Dedifferentiated amniotic fluid mesenchymal stem cell (primary cell): ENCODE data around the gene GPR135.

Source experiments
- DNase-seq: peaks from one replicate; pipeline ENCODE4 v3.0.0-alpha.2; 2016; ENCODE audit errors: extremely low spot score

GPR135 gene

DNA sequence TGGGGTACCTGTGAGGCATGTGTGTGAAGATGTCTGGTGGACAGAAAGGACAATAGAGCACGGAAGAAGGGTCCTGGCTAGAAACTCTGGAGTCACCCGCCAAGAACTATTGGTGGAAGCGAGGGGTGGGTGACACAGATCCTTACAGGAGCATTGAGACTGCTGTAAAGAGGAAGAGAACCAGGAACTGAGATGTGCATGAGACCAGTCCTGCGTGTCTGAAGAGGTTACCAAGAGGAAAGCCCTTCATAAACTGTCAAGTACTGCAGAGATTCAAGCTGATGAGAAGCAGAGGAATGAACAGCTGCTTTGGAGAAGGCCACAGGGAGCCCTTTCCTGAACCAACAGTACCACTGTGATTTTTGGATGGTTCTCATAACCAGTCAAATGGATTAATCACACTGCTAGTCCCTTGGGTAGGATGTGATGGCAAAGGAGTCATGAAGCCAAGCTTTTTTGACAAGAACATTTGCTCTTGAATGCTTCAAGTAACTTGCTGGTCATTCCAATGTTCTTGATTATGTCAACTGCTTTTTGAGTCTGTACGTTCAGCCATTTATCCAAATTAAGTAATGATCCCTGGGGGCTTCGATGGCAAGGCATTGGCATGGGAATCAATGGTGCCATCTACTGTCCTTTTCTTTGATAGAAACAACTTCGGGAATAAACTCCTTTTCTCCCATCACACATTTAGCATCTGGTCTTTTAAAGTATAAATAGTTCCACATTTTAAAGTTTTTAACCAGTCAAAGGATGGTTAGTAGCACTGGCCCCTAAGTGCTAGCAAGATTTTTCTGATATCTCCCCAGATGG lies 42.9 kb downstream of the GPR135 start:
- DNase-seq: no peak

DNA sequence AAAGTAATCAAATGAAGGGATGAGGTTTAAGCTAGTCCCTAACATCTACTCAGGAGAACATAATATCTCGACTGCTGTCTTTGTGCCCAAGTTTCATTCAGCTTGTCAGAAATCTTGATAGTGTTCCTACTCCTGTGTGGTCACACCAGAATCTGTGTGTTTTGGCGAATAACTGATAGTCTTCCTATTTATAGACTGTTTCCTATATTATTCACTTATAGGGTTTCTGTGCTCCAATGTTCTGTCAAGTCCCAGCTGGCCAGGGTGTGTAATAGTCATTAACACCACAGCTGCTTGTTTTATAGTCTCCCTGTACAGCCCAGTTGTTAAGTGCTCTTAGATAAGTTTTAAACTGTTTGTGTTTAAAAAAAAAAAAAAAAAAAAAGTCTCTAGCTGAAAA lies 45.9 kb downstream of the GPR135 start:
- DNase-seq: no peak

DNA sequence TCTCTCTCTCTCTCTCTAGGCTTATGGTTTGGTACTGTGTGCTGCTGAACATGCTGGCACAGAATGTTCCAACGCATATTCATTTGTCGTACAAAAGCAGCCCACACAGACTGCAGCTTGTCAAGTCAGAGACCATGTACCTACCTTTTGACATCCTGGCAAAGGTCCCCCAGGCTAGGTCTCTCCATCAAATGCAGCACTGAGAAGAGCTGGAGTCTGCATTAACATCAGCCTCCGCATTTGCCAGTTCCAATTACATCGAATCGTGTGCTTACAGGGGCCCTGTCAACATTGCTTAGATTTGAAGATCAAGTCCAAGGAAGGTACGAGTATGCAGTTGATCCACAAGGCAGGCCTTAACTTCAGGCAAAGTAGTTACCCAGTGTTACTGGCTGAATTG lies 47.9 kb downstream of the GPR135 start:
- DNase-seq: no peak

DNA sequence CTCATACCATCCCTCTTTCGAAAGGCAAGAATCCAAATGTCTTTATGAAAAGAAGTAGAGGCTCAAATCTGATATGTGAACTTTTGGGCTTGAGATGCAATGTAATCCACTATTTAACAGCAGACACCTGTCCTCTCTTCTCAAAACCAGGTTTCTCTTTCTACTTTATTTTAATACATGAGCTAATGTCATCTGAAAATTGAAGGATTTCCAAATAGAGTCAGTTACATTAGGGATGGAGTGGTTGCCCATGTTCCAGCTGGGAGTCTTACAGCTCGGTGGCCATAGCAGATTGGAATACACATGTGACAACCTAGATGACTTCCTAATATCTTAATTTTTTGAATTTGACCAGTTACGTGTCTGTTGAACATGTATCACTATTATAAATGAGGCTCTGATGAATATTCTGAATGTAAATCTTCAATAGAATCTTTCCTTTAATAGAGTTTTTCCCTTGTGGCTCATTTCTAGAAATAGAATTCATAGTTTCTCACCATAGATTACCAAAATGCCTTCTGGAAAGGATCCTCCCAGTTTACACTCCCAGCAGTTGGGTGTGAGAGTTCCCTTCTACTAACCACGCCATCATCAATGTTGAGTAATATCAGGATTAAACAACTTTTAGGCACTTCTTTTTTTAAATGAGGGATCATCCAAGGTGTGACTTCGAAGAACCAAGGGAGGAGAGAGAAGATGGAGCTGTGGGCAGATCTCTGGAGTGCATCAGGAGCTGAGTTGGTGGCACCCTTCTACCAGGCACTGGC lies 49.2 kb downstream of the GPR135 start:
- DNase-seq: no peak
